Hematopoietic multipotent progenitor cell treated with erythropoietin and hydrocortisone succinate and interleukin-3 and kit ligand, for 15 days (in vitro differentiated cells): ENCODE data around the gene GADD45GIP1.

Experiments used
- DNase-seq: peaks from one replicate; pipeline ENCODE4 v3.0.0-alpha.2; 2015; ENCODE audit warnings: low spot score

GADD45GIP1 gene

DNA sequence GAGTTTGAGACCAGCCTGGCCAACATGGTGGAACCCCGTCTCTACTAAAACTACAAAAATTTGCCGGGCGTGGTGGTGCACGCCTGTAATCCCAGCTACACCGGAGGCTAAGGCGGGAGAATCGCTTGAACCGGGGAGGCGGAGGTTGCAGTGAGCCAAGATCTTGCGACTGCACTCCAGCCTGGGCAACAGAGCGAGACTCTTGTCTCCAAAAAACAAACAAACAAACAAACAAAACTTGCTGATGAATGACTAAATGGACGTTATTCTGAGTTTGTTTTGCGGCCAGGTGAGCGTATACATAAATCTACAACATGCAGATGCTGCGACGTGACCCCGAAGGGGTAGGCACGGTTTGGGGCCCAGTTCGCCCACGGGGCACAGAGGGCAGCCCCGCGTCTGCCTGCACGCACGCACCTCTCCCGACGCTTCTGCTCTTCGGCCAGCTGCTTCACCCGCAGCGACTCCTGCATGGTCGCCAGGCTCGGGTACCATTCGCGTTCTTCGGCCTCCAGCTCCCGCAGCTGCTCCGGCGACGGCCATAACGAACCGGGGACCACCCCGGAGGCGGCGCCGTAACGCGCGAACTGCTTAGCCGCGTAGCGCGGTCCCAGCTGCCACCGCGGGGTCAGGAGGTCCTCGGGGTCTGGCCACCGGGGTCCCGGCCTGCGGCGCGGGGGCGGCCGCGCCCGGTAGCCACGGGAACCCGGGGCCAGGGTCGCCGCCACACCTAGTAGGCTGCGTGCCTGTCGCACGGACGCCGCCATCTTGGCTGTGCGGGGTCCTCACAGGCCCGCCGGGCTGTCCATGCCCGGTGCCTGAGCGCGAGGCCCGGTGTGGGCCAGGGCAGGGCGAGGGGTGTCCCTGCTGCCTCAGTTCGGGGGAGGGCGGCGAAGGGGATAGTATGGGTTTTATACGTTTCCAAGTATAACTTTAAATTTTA is at the start of gene GADD45GIP1:
TSS of gene GADD45GIP1 (minus strand) at position 778 of the 943 bp plus-strand sequence. CDS start at position 767, 11 bp downstream.
- peak; percentile 80 for DNase-seq

- DNase-seq, result no peak
Measured at GRCh38 chr19:13005861-13006370, 48.9 kb upstream of the GADD45GIP1 start.

GRCh38 chr19:13005253-13005652 is 48.2 kb upstream of the GADD45GIP1 start:
- DNase-seq, result no peak

DNA sequence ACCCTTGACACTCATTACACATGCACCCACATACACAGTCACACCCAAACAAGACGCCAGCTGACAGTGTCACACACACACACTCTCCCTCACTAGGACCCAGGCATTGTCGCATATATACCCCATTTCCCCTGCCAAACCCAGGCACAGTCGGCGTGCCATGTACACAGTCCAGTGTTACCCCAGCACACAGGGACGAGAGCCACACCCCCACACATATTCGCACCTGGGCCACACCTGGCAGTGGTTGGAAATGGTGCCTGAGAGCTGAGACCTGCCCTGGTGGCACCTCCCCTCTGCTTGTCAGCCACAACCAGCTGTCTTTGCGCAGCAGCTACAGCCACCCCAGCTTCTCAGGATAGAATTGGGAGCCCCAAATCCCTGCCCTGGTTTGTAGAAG is 47.2 kb upstream of the GADD45GIP1 start:
- DNase-seq, result no peak

- DNase-seq, result no peak
Measured at GRCh38 chr19:13003081-13003480, 46.1 kb upstream of the GADD45GIP1 start.

- no peak for DNase-seq
Measured at GRCh38 chr19:13002166-13002898, 45.3 kb upstream of the GADD45GIP1 start.

GRCh38 chr19:13001502-13002165 is 44.6 kb upstream of the GADD45GIP1 start:
- DNase-seq, result no peak

DNA sequence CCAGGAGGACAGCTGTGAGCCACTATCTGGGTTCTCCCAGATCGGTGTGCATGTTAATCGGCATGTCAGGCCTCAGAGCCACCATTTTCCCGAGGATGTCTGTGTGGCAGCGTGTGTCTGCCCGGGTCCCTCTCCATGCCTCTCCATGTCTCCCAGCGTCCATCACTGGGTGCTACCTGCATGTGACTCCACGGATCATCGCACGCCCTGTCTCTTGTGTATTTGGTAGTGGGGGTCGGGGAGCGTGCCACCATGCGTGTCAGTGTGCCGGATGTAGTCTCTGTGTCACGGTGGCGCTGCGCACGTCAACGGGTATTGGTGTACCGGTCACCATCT is 44.1 kb upstream of the GADD45GIP1 start:
- DNase-seq, result no peak

- no peak for DNase-seq
Measured at GRCh38 chr19:12997967-12998940, 41.2 kb upstream of the GADD45GIP1 start.

GRCh38 chr19:12997179-12997966 is 40.4 kb upstream of the GADD45GIP1 start:
- no peak for DNase-seq

- DNase-seq, result no peak
Measured at GRCh38 chr19:12996406-12997094, 39.5 kb upstream of the GADD45GIP1 start.

GRCh38 chr19:12995596-12996405 is 38.8 kb upstream of the GADD45GIP1 start:
- peak; percentile 27 for DNase-seq

- DNase-seq, result peak; percentile 72
Measured at GRCh38 chr19:12994701-12995595, 37.9 kb upstream of the GADD45GIP1 start, which contains the start of gene NFIX. TSS of gene NFIX (plus strand) at chr19:12995475. CDS start at chr19:12995838, 363 bp downstream.

DNA sequence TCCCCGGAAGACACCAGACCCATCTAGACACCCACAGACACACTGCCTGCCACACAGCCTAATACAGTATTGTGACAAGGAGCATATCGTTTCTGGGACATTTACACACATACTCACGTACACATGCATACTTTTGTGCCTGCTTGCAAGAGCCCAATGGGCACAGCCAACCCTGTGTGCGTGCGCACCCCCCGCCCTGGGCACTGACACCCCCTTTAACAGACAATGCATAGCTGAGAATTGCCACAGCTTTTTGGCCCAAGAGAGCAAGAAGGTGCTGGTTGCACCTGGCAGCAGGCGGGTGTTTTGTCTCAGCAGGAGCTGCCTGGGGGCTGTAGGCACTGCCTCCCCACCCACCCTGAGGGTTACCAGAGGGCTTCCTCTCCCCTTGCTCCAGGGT is 36.5 kb upstream of the GADD45GIP1 start:
- no peak for DNase-seq

DNA sequence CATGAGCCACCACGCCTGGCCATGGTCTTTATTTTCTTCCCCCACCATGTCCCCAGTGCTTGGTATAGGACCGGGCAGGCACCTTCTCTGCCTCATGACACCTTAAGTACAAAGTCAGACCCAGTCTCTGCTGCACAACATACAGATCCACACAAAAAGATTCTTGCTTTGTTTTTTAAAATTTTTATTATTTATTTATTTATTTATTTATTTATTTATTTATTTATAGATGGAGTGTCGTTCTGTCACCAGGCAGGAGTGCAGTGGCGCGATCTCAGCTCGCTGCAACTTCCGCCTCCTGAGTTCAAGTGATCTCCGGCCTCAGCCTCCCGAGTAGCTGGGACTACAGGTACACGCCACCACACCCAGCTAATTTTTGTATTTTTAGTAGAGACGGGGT is 35.7 kb upstream of the GADD45GIP1 start:
- DNase-seq, result no peak

DNA sequence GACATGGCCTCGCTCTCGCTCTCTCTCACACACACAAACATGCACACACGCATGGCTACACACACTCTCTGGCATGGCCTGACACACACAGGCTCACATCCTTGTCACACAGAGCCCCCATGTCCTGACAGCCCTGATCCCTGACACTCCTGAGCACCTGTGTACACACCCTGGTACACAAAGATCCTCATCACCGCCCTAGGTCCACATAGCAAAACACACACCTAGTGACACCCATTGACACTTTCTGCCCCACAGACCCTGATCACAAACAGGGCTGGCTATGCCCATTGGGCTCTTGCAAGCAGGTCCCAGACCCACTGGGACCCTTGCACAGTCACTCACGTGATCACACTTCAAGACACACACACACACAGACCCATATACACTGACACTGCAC is 34.3 kb upstream of the GADD45GIP1 start:
- no peak for DNase-seq

DNA sequence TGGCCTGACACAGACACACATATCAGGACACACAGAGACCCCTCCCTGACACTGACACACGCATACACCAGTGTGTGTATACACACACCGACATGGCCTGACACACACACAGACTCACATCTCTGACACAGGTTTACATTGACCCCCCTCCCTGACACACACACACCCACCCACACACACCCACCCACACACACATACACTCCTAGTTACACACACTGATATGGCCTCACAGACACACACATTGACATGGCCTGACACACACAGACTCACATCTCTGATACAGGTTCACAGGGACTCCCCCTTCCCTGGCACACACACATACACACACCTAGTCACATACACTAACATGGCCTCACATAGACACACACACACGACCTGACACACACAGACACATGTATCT is 33.8 kb upstream of the GADD45GIP1 start:
- DNase-seq, result no peak

DNA sequence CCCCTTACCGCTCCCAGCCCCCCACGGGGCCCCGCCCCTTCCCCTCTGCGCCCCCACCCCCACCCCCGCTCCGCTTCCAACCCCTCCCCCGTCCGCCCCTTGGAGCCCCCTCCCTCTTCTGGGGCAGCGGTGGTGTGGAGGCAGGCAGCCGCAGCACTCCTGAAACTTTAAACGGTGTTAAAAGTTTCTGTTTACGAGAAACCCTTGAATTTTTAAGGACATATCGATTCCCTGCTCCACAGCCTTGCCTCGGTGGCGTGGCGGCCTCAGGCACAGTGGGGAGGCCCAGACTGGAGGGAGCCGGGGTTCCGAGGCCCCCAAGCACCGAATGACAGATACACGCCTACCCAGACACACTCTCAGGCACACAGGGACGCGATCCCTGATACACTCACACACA is 33.4 kb upstream of the GADD45GIP1 start:
- DNase-seq, result no peak
